ENCODE measurements around the gene PROZ. TPM values are rescaled to one million over a fixed set of nuclear protein-coding genes. Genes with fewer than 3 reads are reported as not detected.
"Not testable (repeated sequence)": the region's sequence is repeated elsewhere in the genome, so short reads cannot be mapped to it uniquely, and the experiment has no call there.

PROZ gene
- total RNA-seq, 1 donor from 2014 or later, result not detected

- peak in 1 of 2 donors; percentile 48 for DNase-seq (ENCODE audit: low spot score in 2 of 2)
- no peak for FAIRE-seq
Measured at GRCh38 chr13:113152984-113153809, 5.3 kb upstream of the PROZ start.

- FAIRE-seq (no peak), DNase-seq (ENCODE audit: low spot score in 2 of 2) (peak; percentile 84 to 93)
Measured at GRCh38 chr13:113153810-113154748, 4.4 kb upstream of the PROZ start.

- DNase-seq (ENCODE audit: low spot score in 2 of 2), result no peak
- FAIRE-seq, result no peak
Measured at GRCh38 chr13:113155201-113155600, 3.2 kb upstream of the PROZ start.

- FAIRE-seq, result no peak
- no peak for DNase-seq (ENCODE audit: low spot score in 2 of 2)
Measured at GRCh38 chr13:113155982-113156655, 2.3 kb upstream of the PROZ start.

GRCh38 chr13:113157206-113157928, 1.1 kb upstream of the PROZ start:
- FAIRE-seq (no peak), DNase-seq (ENCODE audit: low spot score in 2 of 2) (no peak)

- DNase-seq (ENCODE audit: low spot score in 2 of 2), result no peak
- FAIRE-seq, result no peak
Measured at GRCh38 chr13:113158946-113159345, 498 bp downstream of the PROZ start.

- FAIRE-seq (no peak), DNase-seq (ENCODE audit: low spot score in 2 of 2) (no peak)
Measured at GRCh38 chr13:113159701-113160100, 1.3 kb downstream of the PROZ start.

- FAIRE-seq (no peak), DNase-seq (ENCODE audit: low spot score in 2 of 2) (no peak)
Measured at GRCh38 chr13:113160983-113161382, 2.5 kb downstream of the PROZ start.

- FAIRE-seq (no peak), DNase-seq (ENCODE audit: low spot score in 2 of 2) (no peak)
Measured at GRCh38 chr13:113161433-113161832, 3.0 kb downstream of the PROZ start.

GRCh38 chr13:113161975-113162374, 3.5 kb downstream of the PROZ start:
- DNase-seq (ENCODE audit: low spot score in 2 of 2); FAIRE-seq: not testable (repeated sequence)

- FAIRE-seq, result no peak
- DNase-seq (ENCODE audit: low spot score in 2 of 2), result no peak
Measured at GRCh38 chr13:113162783-113163685, 4.6 kb downstream of the PROZ start.

GRCh38 chr13:113164492-113164891, 6.0 kb downstream of the PROZ start:
- no peak for FAIRE-seq
- no peak for DNase-seq (ENCODE audit: low spot score in 2 of 2)

GRCh38 chr13:113166266-113166665, 7.8 kb downstream of the PROZ start:
- DNase-seq (ENCODE audit: low spot score in 2 of 2) (no peak), FAIRE-seq (no peak)

GRCh38 chr13:113166681-113167080, 8.2 kb downstream of the PROZ start:
- no peak for FAIRE-seq

GRCh38 chr13:113167155-113167554, 8.7 kb downstream of the PROZ start:
- FAIRE-seq (no peak), DNase-seq (ENCODE audit: low spot score in 2 of 2) (no peak)

More at GRCh38 chr13:113166681-113167080, 8.2 kb downstream of the PROZ start:
- no peak for DNase-seq (ENCODE audit: low spot score in 2 of 2)

GRCh38 chr13:113167575-113167974, 9.1 kb downstream of the PROZ start:
- FAIRE-seq, result peak; percentile 19

GRCh38 chr13:113168211-113168610, 9.8 kb downstream of the PROZ start:
- FAIRE-seq, result no peak
- no peak for DNase-seq (ENCODE audit: low spot score in 2 of 2)

More at GRCh38 chr13:113167575-113167974, 9.1 kb downstream of the PROZ start:
- DNase-seq (ENCODE audit: low spot score in 2 of 2), result no peak

- no peak for FAIRE-seq
- DNase-seq (ENCODE audit: low spot score in 2 of 2), result no peak
Measured at GRCh38 chr13:113169277-113170272, 11.1 kb downstream of the PROZ start.
